Adrenal gland (tissue), 12 donors: Measurements from ENCODE around the gene ARHGEF28. TPM values are rescaled to one million over a fixed set of nuclear protein-coding genes. Genes with fewer than 3 reads are reported as not detected.

Source experiments
- DNase-seq, 7 donors: peaks; one replicate each; pipeline ENCODE4 v3.0.0-alpha.2; 2019 to 2020
- H3K27ac ChIP-seq, 5 donors: fragments of 200-600 bp; sonication (generic) in 4 of 5; 1 replicate in 3 of 5; 2 replicates in 2 of 5; pipeline versions ENCODE4 v1.5.1 to v1.8.0; 2016 to 2020; ENCODE audit warnings: mild to moderate bottlenecking in 1 of 5
- H3K27me3 ChIP-seq: fragments of 200-600 bp; 2 replicates; pipeline ENCODE4 v1.8.0; 2021
- H3K36me3 ChIP-seq, 2 donors: fragments of 200-600 bp; replicated peaks in 1 of 2; 1 replicate in 1 of 2; 2 replicates in 1 of 2; pipeline versions ENCODE4 v1.5.1 to v1.8.0; 2018 to 2022
- H3K4me1 ChIP-seq, 2 donors: fragments of 200-600 bp; replicated peaks in 1 of 2; 1 replicate in 1 of 2; 2 replicates in 1 of 2; pipeline versions ENCODE4 v1.5.1 to v1.8.0; 2018 to 2021
- H3K4me3 ChIP-seq, 4 donors: fragments of 200-600 bp; sonication (generic) in 3 of 4; one replicate each; pipeline ENCODE4 v1.5.1; 2016 to 2018
- H3K9me3 ChIP-seq, 3 donors: fragments of 200-600 bp; sonication (generic) in 1 of 3; replicated peaks in 1 of 3; 1 replicate in 2 of 3; 2 replicates in 1 of 3; pipeline versions ENCODE4 v1.5.1 to v1.8.0; 2016 to 2021
- POLR2A ChIP-seq, 2 donors: fragments of 450-650 bp; IDR thresholded peaks; one replicate each; pipeline ENCODE4 v1.6.1; 2017; ENCODE audit warnings: antibody characterized with exemption in 2 of 2, mild to moderate bottlenecking in 2 of 2, moderate library complexity in 1 of 2
- WGBS, 4 donors: extraction: QIAGEN DNeasy Blood & Tissue Kit in 2 of 4; methylation state at CpG; one replicate each; pipeline versions ENCODE4 v1.1.5 to v1.1.7; 2013 to 2017; 5-methylcytosine and 5-hydroxymethylcytosine counted together
- intact Hi-C, 2 donors: fragments of 100-400 bp; cut with DNase I; formaldehyde crosslinking; loops; one replicate each; pipeline versions ENCODE4 v1.14.1 to v1.15.0; 2022 to 2023
- polyA plus RNA-seq, 3 donors: library from polyadenylated mRNA; stranded (reverse); fragments of 200-250 nt in 2 of 3; fragments of 350-450 nt in 1 of 3; fragmentation: Illumina TruSeq in 1 of 3; extraction: RNeasy Lipid Tissue Mini Kit (QIAGEN cat#74804) in 1 of 3; gene quantifications; one replicate each; pipeline ENCODE4 v1.2.3, GENCODE V29; 2013 to 2014
- total RNA-seq, 9 donors: library from RNA; depleted of rRNA in 4 of 9; stranded (reverse); fragments of >200 nt in 4 of 9; fragments of 120-200 nt in 1 of 9; fragmentation: NEBNext Ultra II Directional in 1 of 9; extraction: Animal tissue kit (Norgen Biotek cat#: 25700) in 1 of 9; gene quantifications; one replicate each; pipeline versions ENCODE4 v1.1.0 to v1.2.4, GENCODE V29; 2013 to 2023
- TF ChIP-seq, protein P1 (sequence below), 6 experiments: fragments of 450-650 bp in 4 of 6; fragments of 200-600 bp in 2 of 6; sonication (generic) in 1 of 6; IDR thresholded peaks; 1 replicate in 5 of 6; 2 replicates in 1 of 6; pipeline versions ENCODE4 v1.5.1 to v1.8.0; 2016 to 2021; ENCODE audit warnings: antibody characterized with exemption in 6 of 6, mild to moderate bottlenecking in 2 of 6, moderate library complexity in 1 of 6
- donor health status: healthy with polysubstance abuse.
- donor health status: Bipolar disorder and iron deficiency.
- donor health status: DM: yes; HTN: yes; CAD: no.
- donor health status: DM: no; HTN: no; CAD: no.
- donor health status: DM: no; HTN: no; CAD: no.
- donor health status: DM: yes; HTN: yes; CAD: no.

The ARHGEF28 gene
- total and polyA plus RNA-seq, 12 donors: 25.3 to 138 (median 42.4) TPM

- intact Hi-C loops: no loop called here
- Histone ChIP-seq H3K9me3 (no peaks in the 10 kb centered on the region), H3K27ac (no peak overlapping the region), H3K4me1 (peaks cover under 1 to 12% of the 10 kb centered on the region in 2 donors), H3K27me3 (no peaks in the 10 kb centered on the region), H3K4me3 (no peak overlapping the region), H3K36me3 (no peaks in the 10 kb centered on the region)
- 95 to 98% (median 96%) methylated on average over 2 of the region's 2 CpGs for WGBS, 4 donors
- TF ChIP-seq, protein P1, sequence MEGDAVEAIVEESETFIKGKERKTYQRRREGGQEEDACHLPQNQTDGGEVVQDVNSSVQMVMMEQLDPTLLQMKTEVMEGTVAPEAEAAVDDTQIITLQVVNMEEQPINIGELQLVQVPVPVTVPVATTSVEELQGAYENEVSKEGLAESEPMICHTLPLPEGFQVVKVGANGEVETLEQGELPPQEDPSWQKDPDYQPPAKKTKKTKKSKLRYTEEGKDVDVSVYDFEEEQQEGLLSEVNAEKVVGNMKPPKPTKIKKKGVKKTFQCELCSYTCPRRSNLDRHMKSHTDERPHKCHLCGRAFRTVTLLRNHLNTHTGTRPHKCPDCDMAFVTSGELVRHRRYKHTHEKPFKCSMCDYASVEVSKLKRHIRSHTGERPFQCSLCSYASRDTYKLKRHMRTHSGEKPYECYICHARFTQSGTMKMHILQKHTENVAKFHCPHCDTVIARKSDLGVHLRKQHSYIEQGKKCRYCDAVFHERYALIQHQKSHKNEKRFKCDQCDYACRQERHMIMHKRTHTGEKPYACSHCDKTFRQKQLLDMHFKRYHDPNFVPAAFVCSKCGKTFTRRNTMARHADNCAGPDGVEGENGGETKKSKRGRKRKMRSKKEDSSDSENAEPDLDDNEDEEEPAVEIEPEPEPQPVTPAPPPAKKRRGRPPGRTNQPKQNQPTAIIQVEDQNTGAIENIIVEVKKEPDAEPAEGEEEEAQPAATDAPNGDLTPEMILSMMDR (IDR thresholded peaks at IDR 0.05): no peak
- TF ChIP-seq POLR2A (IDR thresholded peaks at IDR 0.05): no peak
- no peak for DNase-seq
These were observed 140.9 kb downstream of the ARHGEF28 start for GRCh38 chr5:73766902-73767301.

GRCh38 chr5:73770172-73771025 lies 144.4 kb downstream of the ARHGEF28 start:
- Histone ChIP-seq H3K27me3 (no peaks in the 10 kb centered on the region), H3K4me3 (no peak overlapping the region), H3K4me1 (peaks cover 0 to 5% of the 10 kb centered on the region in 2 donors), H3K36me3 (no peaks in the 10 kb centered on the region), H3K27ac (no peak overlapping the region), H3K9me3 (no peaks in the 10 kb centered on the region)
- WGBS, 4 donors: 59 to 71% (median 66%) methylated on average over 6 of the region's 6 CpGs
- no peak for DNase-seq
- intact Hi-C loops: no loop called here
- no peak for TF ChIP-seq POLR2A (IDR thresholded peaks at IDR 0.05)
- TF ChIP-seq, protein P1 (IDR thresholded peaks at IDR 0.05): no peak

DNA sequence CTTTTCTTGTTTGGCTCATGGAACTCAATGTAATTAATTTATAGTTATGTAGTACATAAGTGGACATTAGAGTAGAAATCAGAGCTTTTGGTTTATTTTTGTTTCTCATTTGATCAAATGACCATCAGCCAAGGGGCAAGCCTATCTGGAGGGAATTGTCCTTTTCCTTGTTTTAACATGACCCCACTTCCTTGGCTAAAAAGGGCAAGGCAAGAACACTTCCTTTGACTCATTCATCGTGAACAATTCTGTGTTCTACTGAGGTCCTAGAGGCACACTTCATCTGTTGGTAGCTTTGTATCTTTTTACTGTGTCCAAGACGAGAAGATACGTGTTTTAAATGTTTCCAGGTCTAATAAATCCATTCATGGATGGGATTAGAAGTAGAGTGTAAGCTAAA lies 148.9 kb downstream of the ARHGEF28 start:
- no peak for TF ChIP-seq POLR2A (IDR thresholded peaks at IDR 0.05)
- TF ChIP-seq, protein P1 (IDR thresholded peaks at IDR 0.05): no peak
- H3K27ac ChIP-seq: no peak overlapping the region

DNA sequence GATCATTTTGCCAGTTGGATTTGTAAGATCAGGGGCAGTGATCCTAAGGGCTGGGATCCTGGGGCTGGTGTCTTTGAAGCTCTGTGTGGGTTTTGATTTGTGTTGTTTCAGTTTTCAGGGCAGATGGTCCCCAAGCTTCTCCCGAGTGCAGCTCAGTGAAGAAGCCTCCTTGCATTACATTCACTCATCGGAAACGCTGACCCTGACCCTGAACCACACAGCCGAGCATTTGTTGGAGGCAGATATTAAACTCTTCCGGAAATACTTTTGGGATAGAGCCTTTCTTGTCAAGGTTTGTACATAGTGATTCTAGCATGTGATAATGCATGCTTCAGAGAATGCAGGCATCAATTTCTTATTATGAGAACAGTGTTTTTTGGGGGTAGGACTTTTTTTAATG lies 150.4 kb downstream of the ARHGEF28 start:
- H3K9me3 ChIP-seq: no peaks in the 10 kb centered on the region
- H3K4me3 ChIP-seq: no peak overlapping the region
- H3K36me3 ChIP-seq: peaks cover 0 to 8% of the 10 kb centered on the region in 2 donors
- H3K27ac ChIP-seq: no peak overlapping the region
- H3K27me3 ChIP-seq: no peaks in the 10 kb centered on the region
- no peaks in the 10 kb centered on the region for H3K4me1 ChIP-seq
- DNase-seq: peak in 3 of 7 donors; percentile 40 to 62 (median 55)
- no peak for TF ChIP-seq POLR2A (IDR thresholded peaks at IDR 0.05)
- TF ChIP-seq, protein P1 (IDR thresholded peaks at IDR 0.05): no peak
- intact Hi-C loops: no loop called here
- 24 to 59% (median 50%) methylated on average over 5 of the region's 5 CpGs for WGBS, 4 donors

More for the DNA sequence above, 148.9 kb downstream of the ARHGEF28 start:
- Histone ChIP-seq H3K36me3 (no peaks in the 10 kb centered on the region), H3K4me1 (peaks cover 0 to 5% of the 10 kb centered on the region in 2 donors), H3K27me3 (no peaks in the 10 kb centered on the region), H3K9me3 (no peaks in the 10 kb centered on the region), H3K4me3 (no peak overlapping the region)
- intact Hi-C loops: no loop called here
- 69 to 80% (median 74%) methylated on average over 3 of the region's 3 CpGs for WGBS, 4 donors
- DNase-seq: no peak
